Measurements from ENCODE around the gene GKN1.

DNA sequence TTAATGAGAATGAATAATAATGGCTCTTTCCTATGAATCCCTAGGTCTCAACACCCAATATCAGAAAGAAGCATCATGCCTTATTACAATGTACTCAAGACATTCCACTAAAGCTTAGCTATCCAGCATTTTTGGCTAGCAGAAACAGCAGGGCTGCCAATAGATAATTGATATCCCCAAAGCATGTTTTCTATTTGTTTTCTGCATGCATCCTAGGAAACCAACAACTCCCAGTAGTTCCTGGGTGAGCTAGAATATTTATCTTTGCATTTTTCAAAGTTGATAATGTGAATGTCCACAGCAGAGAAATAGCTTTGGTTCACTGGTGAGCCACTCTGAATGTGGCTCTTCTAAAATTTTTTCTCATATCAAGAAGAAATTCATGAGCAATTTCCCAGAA lies 32.7 kb downstream of the GKN1 start:
- TF ChIP-seq POLR2AphosphoS5 (IDR thresholded peaks at IDR 0.05; ENCODE audit: insufficient read depth, low read depth, low read length) (no peak), JUN (IDR thresholded peaks at IDR 0.05; ENCODE audit: borderline replicate concordance, insufficient read depth, insufficient read length, low read depth) (no peak), EZH2 (IDR thresholded peaks at IDR 0.05; ENCODE audit: borderline replicate concordance, low read depth, low read length, severe bottlenecking) (no peak), POLR2A (IDR thresholded peaks at IDR 0.05; ENCODE audit: low read depth, low read length) (no peak), FOS (IDR thresholded peaks at IDR 0.05; ENCODE audit: borderline replicate concordance, insufficient read depth, low read length) (no peak), GATA2 (IDR thresholded peaks at IDR 0.05; ENCODE audit: insufficient read depth, insufficient read length, low read depth, low read length) (no peak), MYC (IDR thresholded peaks at IDR 0.05; ENCODE audit: low read depth, low read length) (no peak)
- TF ChIP-seq, protein P1, sequence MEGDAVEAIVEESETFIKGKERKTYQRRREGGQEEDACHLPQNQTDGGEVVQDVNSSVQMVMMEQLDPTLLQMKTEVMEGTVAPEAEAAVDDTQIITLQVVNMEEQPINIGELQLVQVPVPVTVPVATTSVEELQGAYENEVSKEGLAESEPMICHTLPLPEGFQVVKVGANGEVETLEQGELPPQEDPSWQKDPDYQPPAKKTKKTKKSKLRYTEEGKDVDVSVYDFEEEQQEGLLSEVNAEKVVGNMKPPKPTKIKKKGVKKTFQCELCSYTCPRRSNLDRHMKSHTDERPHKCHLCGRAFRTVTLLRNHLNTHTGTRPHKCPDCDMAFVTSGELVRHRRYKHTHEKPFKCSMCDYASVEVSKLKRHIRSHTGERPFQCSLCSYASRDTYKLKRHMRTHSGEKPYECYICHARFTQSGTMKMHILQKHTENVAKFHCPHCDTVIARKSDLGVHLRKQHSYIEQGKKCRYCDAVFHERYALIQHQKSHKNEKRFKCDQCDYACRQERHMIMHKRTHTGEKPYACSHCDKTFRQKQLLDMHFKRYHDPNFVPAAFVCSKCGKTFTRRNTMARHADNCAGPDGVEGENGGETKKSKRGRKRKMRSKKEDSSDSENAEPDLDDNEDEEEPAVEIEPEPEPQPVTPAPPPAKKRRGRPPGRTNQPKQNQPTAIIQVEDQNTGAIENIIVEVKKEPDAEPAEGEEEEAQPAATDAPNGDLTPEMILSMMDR (IDR thresholded peaks at IDR 0.05; ENCODE audit: extremely low read depth in 1 of 2, insufficient read depth in 1 of 2, low read depth in 1 of 2, low read length in 2 of 2): no peak
- TF ChIP-seq, protein P2, sequence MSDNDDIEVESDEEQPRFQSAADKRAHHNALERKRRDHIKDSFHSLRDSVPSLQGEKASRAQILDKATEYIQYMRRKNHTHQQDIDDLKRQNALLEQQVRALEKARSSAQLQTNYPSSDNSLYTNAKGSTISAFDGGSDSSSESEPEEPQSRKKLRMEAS (IDR thresholded peaks at IDR 0.05; ENCODE audit: insufficient read depth, insufficient read length): no peak

Measured in endothelial cell of umbilical vein (primary cell).